OCI-LY7 (cell line): ENCODE measurements around the gene CA12. TPM values are rescaled to one million over a fixed set of nuclear protein-coding genes. Genes with fewer than 3 reads are reported as not detected.

ENCODE experiments used
- BruUV-seq: library from RNA; stranded (reverse); fragments of 400-500 nt; replicated peaks from 2 replicates; lab custom pipeline; 2021; lab: Mats Ljungman, UMichigan
- CTCF ChIA-PET: fragments of 300-600 bp; sonication (Branson Sonifier 250); formaldehyde crosslinking; loops from one replicate; lab custom pipeline; 2022; ENCODE audit warnings: antibody characterized with exemption; ENCODE audit not compliant: unreplicated experiment; lab: Charles Lee
- POLR2A ChIA-PET: fragments of 300-600 bp; sonication (Branson Sonifier 250); formaldehyde crosslinking; loops from one replicate; lab custom pipeline; 2022; ENCODE audit warnings: antibody characterized with exemption; lab: Charles Lee
- DNase-seq: peaks from one replicate; pipeline ENCODE4 v3.0.0-alpha.2; 2015; ENCODE audit warnings: low spot score
- H2AFZ ChIP-seq: fragments of 200-600 bp; sonication (generic), shearing (Covaris generic); 2 replicates; pipeline ENCODE4 v1.6.1; 2014; ENCODE audit warnings: mild to moderate bottlenecking, antibody characterized with exemption, low read length, moderate library complexity
- H3K27ac ChIP-seq: fragments of 200-600 bp; sonication (generic); 2 replicates; pipeline ENCODE4 v1.5.1; 2014; ENCODE audit warnings: mixed run types, low read depth, mild to moderate bottlenecking, moderate library complexity, low read length, inconsistent platforms; ENCODE audit not compliant: poor library complexity, severe bottlenecking
- H3K36me3 ChIP-seq: fragments of 200-600 bp; sonication (generic); 2 replicates; pipeline ENCODE4 v1.6.1; 2014; ENCODE audit warnings: mild to moderate bottlenecking, antibody characterized with exemption, low read length, moderate library complexity, mixed read lengths; ENCODE audit not compliant: insufficient read depth
- H3K4me1 ChIP-seq: fragments of 200-600 bp; sonication (generic); 2 replicates; pipeline ENCODE4 v1.5.1; 2014; ENCODE audit warnings: mild to moderate bottlenecking, low read length; ENCODE audit not compliant: insufficient read depth, poor library complexity, severe bottlenecking
- H3K4me2 ChIP-seq: fragments of 200-600 bp; sonication (generic); 2 replicates; pipeline ENCODE4 v1.6.1; 2014; ENCODE audit warnings: mild to moderate bottlenecking, low read length
- H3K4me3 ChIP-seq: fragments of 200-600 bp; sonication (generic); 2 replicates; pipeline ENCODE4 v1.5.1; 2014; ENCODE audit warnings: mild to moderate bottlenecking, low read depth, low read length; ENCODE audit not compliant: poor library complexity, severe bottlenecking
- H3K79me2 ChIP-seq: fragments of 200-600 bp; sonication (generic); 2 replicates; pipeline ENCODE4 v1.6.1; 2016; ENCODE audit warnings: low read depth, mild to moderate bottlenecking, low read length, moderate library complexity, mixed read lengths; ENCODE audit not compliant: insufficient read depth
- H3K9me2 ChIP-seq: fragments of 200-600 bp; sonication (generic); 2 replicates; pipeline ENCODE4 v1.6.1; 2016; ENCODE audit warnings: mild to moderate bottlenecking, low read length, mixed read lengths; ENCODE audit not compliant: insufficient read depth
- H3K9me3 ChIP-seq: fragments of 200-600 bp; sonication (generic); 2 replicates; pipeline ENCODE4 v1.6.1; 2014; ENCODE audit warnings: mild to moderate bottlenecking, mixed run types, low read length, mixed read lengths
- H4K20me1 ChIP-seq: fragments of 200-600 bp; sonication (generic); 2 replicates; pipeline ENCODE4 v1.6.1; 2014; ENCODE audit warnings: mild to moderate bottlenecking, antibody characterized with exemption, low read length, moderate library complexity, mixed read lengths; ENCODE audit not compliant: insufficient read depth
- EZH2phosphoT487 ChIP-seq: fragments of 200-600 bp; sonication (generic); IDR thresholded peaks from 2 replicates; pipeline ENCODE4 v1.6.1; 2018; ENCODE audit warnings: low read depth, borderline replicate concordance, mild to moderate bottlenecking, mixed run types, antibody characterized with exemption, low read length, moderate library complexity, mixed read lengths
- intact Hi-C: fragments of 100-400 bp; cut with micrococcal nuclease; formaldehyde crosslinking; loops from one replicate; pipeline ENCODE4 v1.10.0; 2022; ENCODE audit not compliant: unreplicated experiment
- total RNA-seq, 2 experiments: library from RNA; depleted of rRNA in 1 of 2; stranded (reverse); fragments of >200 nt in 1 of 2; shearing (Covaris generic) in 1 of 2; gene quantifications; 2 replicates each; pipeline ENCODE4 v1.2.3, GENCODE V29; 2014 to 2022
- TF ChIP-seq, protein P1 (sequence below): fragments of 200-600 bp; sonication (generic); conservative IDR thresholded peaks from 2 replicates; pipeline ENCODE4 v1.5.1; 2014; ENCODE audit warnings: mild to moderate bottlenecking, antibody characterized with exemption, low read length, moderate library complexity, mixed read lengths

CA12 gene
- total RNA-seq, 2 experiments from 2014 or later: not detected

DNA sequence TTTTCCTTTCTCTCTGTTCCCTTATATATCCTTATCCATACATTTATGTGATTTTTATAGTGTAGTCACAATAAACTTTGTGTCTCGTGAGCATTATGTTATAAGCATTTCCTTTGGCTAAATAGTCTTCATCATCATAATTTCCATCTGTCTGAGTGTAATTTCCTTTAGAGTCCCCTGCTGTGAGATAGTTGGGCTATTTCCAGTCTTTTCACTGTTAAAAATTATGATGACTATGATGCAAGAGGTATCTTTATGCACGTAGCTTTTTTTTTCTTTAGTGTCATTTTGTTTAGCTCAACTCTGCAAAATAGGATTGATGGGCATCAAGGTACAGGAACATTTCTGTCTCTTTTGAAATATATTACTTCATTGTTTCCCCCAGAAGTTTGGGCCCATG, 26.9 kb upstream of the CA12 start:
- no peak for DNase-seq
- ChIA-PET POLR2A (no interaction called here), CTCF (no interaction called here)
- Histone ChIP-seq H3K36me3 (no peaks in the 10 kb centered on the region), H2AFZ (no peak overlapping the region), H3K79me2 (no peaks in the 10 kb centered on the region), H3K4me1 (no peaks in the 10 kb centered on the region), H3K4me3 (no peak overlapping the region), H3K4me2 (no peak overlapping the region), H4K20me1 (no peaks in the 10 kb centered on the region), H3K9me3 (no peaks in the 10 kb centered on the region), H3K27ac (no peak overlapping the region), H3K9me2 (no peaks in the 10 kb centered on the region)
- BruUV-seq: no TSS peak
- intact Hi-C loops: loop anchor here (5.0 to 10.0 kb wide), 3 partner anchors 121 to 364 kb away; partner anchors contain the start of genes RPS27L and TPM1
- TF ChIP-seq, protein P1, sequence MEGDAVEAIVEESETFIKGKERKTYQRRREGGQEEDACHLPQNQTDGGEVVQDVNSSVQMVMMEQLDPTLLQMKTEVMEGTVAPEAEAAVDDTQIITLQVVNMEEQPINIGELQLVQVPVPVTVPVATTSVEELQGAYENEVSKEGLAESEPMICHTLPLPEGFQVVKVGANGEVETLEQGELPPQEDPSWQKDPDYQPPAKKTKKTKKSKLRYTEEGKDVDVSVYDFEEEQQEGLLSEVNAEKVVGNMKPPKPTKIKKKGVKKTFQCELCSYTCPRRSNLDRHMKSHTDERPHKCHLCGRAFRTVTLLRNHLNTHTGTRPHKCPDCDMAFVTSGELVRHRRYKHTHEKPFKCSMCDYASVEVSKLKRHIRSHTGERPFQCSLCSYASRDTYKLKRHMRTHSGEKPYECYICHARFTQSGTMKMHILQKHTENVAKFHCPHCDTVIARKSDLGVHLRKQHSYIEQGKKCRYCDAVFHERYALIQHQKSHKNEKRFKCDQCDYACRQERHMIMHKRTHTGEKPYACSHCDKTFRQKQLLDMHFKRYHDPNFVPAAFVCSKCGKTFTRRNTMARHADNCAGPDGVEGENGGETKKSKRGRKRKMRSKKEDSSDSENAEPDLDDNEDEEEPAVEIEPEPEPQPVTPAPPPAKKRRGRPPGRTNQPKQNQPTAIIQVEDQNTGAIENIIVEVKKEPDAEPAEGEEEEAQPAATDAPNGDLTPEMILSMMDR: no peak
- no peak for TF ChIP-seq EZH2phosphoT487

DNA sequence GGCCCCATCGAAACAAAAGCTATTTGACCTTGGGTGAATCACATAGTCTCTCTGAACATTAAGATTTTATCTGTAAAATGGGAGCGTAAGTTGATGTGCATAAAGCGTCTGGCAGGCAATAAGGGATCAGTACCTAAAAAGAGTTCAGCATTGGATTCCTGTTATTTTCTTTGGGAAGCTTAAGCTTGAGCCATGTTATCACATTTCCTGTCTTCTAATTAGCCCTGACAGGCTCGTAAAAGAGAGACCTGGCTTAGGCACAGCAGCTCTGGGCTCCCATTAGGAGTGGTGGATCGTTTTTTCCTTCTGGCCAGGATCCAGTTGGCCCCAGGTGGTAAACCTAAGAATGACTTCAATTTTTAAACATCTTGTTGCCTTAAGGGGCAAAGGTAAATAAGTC, 26.0 kb upstream of the CA12 start:
- no peak overlapping the region for H3K4me2 ChIP-seq
- H3K79me2 ChIP-seq: no peaks in the 10 kb centered on the region
- TF ChIP-seq EZH2phosphoT487: no peak
- TF ChIP-seq, protein P1: no peak
- BruUV-seq: no TSS peak
- no peak overlapping the region for H3K27ac ChIP-seq
- H4K20me1 ChIP-seq: no peaks in the 10 kb centered on the region
- ChIA-PET POLR2A (no interaction called here), CTCF (no interaction called here)
- H3K9me2 ChIP-seq: no peaks in the 10 kb centered on the region
- H3K4me3 ChIP-seq: no peak overlapping the region
- no peaks in the 10 kb centered on the region for H3K36me3 ChIP-seq
- no peak for DNase-seq
- H3K9me3 ChIP-seq: no peaks in the 10 kb centered on the region
- intact Hi-C loops: loop anchor here (5.0 to 10.0 kb wide), 3 partner anchors 120 to 363 kb away; partner anchors contain the start of genes RPS27L and TPM1
- no peak overlapping the region for H2AFZ ChIP-seq
- H3K4me1 ChIP-seq: no peaks in the 10 kb centered on the region

DNA sequence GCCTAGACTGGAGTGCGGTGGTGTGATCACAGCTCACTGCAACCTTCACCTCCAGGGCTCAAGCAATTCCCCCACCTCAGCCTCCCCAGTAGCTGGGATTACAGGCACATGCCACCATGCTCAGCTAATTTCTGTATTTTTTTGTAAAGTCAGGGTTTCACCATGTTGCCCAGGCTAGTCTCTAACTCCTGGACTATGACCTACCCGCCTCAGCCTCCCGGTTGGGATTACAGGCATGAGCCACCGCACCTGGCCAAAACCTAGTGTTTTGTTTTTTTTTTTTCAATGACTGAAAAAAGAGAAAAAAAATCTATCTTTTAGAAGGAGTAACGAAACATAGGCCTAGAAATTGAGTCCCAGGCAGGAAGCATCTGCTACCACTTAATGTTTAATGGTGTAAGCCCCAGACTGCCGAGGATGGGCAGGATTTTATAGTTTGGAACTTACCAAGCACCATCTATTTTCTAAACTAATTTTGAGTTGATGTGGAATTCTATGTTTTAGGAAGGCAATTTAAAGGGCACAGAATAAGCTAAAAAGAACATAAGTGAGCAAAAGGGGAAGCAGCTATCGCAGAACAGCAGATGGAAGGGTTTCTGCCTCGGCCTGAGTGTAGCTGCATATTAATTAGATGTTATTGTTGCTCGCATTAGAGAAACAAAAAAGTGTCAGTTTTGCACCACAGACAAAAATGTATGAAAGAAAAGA, 24.2 kb upstream of the CA12 start:
- peak; percentile 5 for DNase-seq
- no TSS peak for BruUV-seq
- peak overlapping the region; percentile 39; the same call in 1 of the 2 replicates for H2AFZ ChIP-seq
- peak overlapping the region; percentile 22; the same call in 1 of the 2 replicates for H3K4me2 ChIP-seq
- no peak overlapping the region for H3K27ac ChIP-seq
- CTCF ChIA-PET: no interaction called here
- no peaks in the 10 kb centered on the region for H3K79me2 ChIP-seq
- no peaks in the 10 kb centered on the region for H3K4me1 ChIP-seq
- H3K36me3 ChIP-seq: no peaks in the 10 kb centered on the region
- no peaks in the 10 kb centered on the region for H3K9me3 ChIP-seq
- TF ChIP-seq, protein P1: no peak
- no peak for TF ChIP-seq EZH2phosphoT487
- no peak overlapping the region for H3K4me3 ChIP-seq
- intact Hi-C loops: loop anchor here (5.0 to 10.0 kb wide), 3 partner anchors 119 to 361 kb away; partner anchors contain the start of genes RPS27L and TPM1
- POLR2A ChIA-PET: interaction anchor here (1.0 kb wide), 1 partner anchor 230 kb away, joined by 3 read pairs; no protein-coding TSS in a partner anchor
- no peaks in the 10 kb centered on the region for H4K20me1 ChIP-seq
- H3K9me2 ChIP-seq: no peaks in the 10 kb centered on the region
